ENCODE data around the gene ACTG2.

- TF ChIP-seq CTCF (IDR thresholded peaks at IDR 0.05): no peak
- TF ChIP-seq POLR2AphosphoS5 (IDR thresholded peaks at IDR 0.05): no peak
Observed at GRCh38 chr2:73899801-73900336, 7.1 kb downstream of the ACTG2 start.

All from breast epithelium (tissue), 3 donors.